Measurements from ENCODE around the gene OSBPL7. TPM values are rescaled to one million over a fixed set of nuclear protein-coding genes. Genes with fewer than 3 reads are reported as not detected.

The OSBPL7 gene
- total and polyA plus RNA-seq, 2 of the 4 experiments (the other 2 are of a cell fraction): 5.2 to 14.5 TPM

DNA sequence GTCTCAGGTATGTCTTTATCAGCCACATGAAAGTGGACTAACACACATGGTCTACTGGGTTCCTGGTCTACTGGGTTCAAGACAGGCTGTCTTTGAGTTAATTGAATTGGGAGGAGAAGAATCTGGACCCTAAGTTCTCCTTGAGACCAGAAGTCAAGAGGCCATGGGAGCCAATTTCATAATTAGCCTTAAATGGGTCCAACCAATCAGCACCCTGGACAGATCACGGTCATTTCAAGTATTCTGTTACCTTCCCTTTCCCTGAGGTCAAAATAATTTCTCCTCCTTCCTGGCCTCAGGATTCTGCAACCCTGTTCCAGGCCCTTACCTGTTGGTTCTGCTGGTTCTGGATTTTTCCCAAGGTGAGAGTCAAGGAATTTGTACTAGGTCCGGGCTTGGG, 23.8 kb downstream of the OSBPL7 start:
- no peaks in the 10 kb centered on the region; the same call in 1 of the 2 replicates for H4K20me1 ChIP-seq (ENCODE audit: insufficient read depth, low read length)
- peaks cover 41% of the 10 kb centered on the region for H3K27me3 ChIP-seq (ENCODE audit: control insufficient read depth, insufficient read depth, low read length)
- dilution Hi-C loops (cut with HindIII; ENCODE audit: low sequenced_read_pairs, unreplicated experiment): no loop called here
- in situ Hi-C loops (cut with MboI; ENCODE audit: low sequenced_read_pairs): no loop called here
- H2AFZ ChIP-seq (replicated peaks; ENCODE audit: low read length, poor library complexity): no peak overlapping the region
- H2AK5ac ChIP-seq (ENCODE audit: low read depth, low read length): no peak overlapping the region
- H3K23ac ChIP-seq (ENCODE audit: low read depth, low read length): no peak overlapping the region
- H3K9ac ChIP-seq (ENCODE audit: low read depth, low read length): no peak overlapping the region
- no peaks in the 10 kb centered on the region for H3K4me1 ChIP-seq (ENCODE audit: control insufficient read depth, insufficient read depth, low read length)
- no TSS peak for BruUV-seq (replicated peaks)
- no peak overlapping the region for H3K56ac ChIP-seq (ENCODE audit: extremely low read depth, insufficient read depth, low read length)
- POLR2A ChIA-PET (ENCODE audit: unreplicated experiment): interaction anchor here (0.7 kb wide), 1 partner anchor 158 kb away, joined by 17 read pairs; no protein-coding TSS in a partner anchor
- ATAC-seq (ENCODE audit: low read depth) (no peak), DNase-seq (no peak)
- no peak overlapping the region for H3K4me3 ChIP-seq (ENCODE audit: insufficient read depth, low read depth, low read length)
- no peak overlapping the region for H2BK20ac ChIP-seq (ENCODE audit: low read depth, low read length)
- TF ChIP-seq RAD21 (IDR thresholded peaks at IDR 0.05; ENCODE audit: low read length): no peak
- TF ChIP-seq, protein P1, sequence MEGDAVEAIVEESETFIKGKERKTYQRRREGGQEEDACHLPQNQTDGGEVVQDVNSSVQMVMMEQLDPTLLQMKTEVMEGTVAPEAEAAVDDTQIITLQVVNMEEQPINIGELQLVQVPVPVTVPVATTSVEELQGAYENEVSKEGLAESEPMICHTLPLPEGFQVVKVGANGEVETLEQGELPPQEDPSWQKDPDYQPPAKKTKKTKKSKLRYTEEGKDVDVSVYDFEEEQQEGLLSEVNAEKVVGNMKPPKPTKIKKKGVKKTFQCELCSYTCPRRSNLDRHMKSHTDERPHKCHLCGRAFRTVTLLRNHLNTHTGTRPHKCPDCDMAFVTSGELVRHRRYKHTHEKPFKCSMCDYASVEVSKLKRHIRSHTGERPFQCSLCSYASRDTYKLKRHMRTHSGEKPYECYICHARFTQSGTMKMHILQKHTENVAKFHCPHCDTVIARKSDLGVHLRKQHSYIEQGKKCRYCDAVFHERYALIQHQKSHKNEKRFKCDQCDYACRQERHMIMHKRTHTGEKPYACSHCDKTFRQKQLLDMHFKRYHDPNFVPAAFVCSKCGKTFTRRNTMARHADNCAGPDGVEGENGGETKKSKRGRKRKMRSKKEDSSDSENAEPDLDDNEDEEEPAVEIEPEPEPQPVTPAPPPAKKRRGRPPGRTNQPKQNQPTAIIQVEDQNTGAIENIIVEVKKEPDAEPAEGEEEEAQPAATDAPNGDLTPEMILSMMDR (conservative IDR thresholded peaks at IDR 0.05; ENCODE audit: low read depth, low read length): no peak
- no peak for TF ChIP-seq MAZ (IDR thresholded peaks at IDR 0.05; ENCODE audit: borderline replicate concordance, low read depth, low read length)
- TF ChIP-seq, protein P2, sequence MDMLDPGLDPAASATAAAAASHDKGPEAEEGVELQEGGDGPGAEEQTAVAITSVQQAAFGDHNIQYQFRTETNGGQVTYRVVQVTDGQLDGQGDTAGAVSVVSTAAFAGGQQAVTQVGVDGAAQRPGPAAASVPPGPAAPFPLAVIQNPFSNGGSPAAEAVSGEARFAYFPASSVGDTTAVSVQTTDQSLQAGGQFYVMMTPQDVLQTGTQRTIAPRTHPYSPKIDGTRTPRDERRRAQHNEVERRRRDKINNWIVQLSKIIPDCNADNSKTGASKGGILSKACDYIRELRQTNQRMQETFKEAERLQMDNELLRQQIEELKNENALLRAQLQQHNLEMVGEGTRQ (IDR thresholded peaks at IDR 0.05; ENCODE audit: low read depth, low read length): no peak
- TF ChIP-seq CEBPB (IDR thresholded peaks at IDR 0.05; ENCODE audit: low read depth, low read length): no peak
- TF ChIP-seq, protein P3, sequence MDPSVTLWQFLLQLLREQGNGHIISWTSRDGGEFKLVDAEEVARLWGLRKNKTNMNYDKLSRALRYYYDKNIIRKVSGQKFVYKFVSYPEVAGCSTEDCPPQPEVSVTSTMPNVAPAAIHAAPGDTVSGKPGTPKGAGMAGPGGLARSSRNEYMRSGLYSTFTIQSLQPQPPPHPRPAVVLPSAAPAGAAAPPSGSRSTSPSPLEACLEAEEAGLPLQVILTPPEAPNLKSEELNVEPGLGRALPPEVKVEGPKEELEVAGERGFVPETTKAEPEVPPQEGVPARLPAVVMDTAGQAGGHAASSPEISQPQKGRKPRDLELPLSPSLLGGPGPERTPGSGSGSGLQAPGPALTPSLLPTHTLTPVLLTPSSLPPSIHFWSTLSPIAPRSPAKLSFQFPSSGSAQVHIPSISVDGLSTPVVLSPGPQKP (IDR thresholded peaks at IDR 0.05; ENCODE audit: borderline replicate concordance, low read depth, low read length): no peak
- TF ChIP-seq RFX5 (IDR thresholded peaks at IDR 0.05; ENCODE audit: low read depth, low read length): no peak
- no peak for TF ChIP-seq RCOR1 (IDR thresholded peaks at IDR 0.05; ENCODE audit: insufficient replicate concordance, low read length)
- no peak for TF ChIP-seq NFE2L2 (IDR thresholded peaks at IDR 0.05; ENCODE audit: low read depth, low read length)
- no peak for TF ChIP-seq BHLHE40 (IDR thresholded peaks at IDR 0.05; ENCODE audit: low read depth, low read length)
- no peak for TF ChIP-seq SMC3 (IDR thresholded peaks at IDR 0.05; ENCODE audit: low read depth, low read length)
- TF ChIP-seq MAFK (IDR thresholded peaks at IDR 0.05; ENCODE audit: low read depth, low read length): no peak
- TF ChIP-seq POLR2A (IDR thresholded peaks at IDR 0.05; ENCODE audit: low read depth, low read length): no peak
- no peak for TF ChIP-seq FOS (IDR thresholded peaks at IDR 0.05; ENCODE audit: low read depth, low read length)
- TF ChIP-seq CHD1 (IDR thresholded peaks at IDR 0.05; ENCODE audit: low read depth, low read length): no peak
- TF ChIP-seq MXI1 (IDR thresholded peaks at IDR 0.05; ENCODE audit: borderline replicate concordance, low read depth, low read length): no peak
- no peak overlapping the region for H4K91ac ChIP-seq (ENCODE audit: insufficient read depth, low read depth, low read length)
- H3K27ac ChIP-seq (ENCODE audit: insufficient read depth, low read length): no peak overlapping the region
- H2AK9ac ChIP-seq (replicated peaks; ENCODE audit: low read depth, low read length, poor library complexity): no peak overlapping the region
- no peak overlapping the region for H4K8ac ChIP-seq (ENCODE audit: low read depth in 2 of 2, low read length in 2 of 2)
- no peak overlapping the region for H4K5ac ChIP-seq (ENCODE audit: low read depth, low read length)
- no peak overlapping the region for H2BK120ac ChIP-seq (ENCODE audit: low read depth, low read length)
- no peak overlapping the region for H2BK15ac ChIP-seq (ENCODE audit: low read depth, low read length)
- H3K4ac ChIP-seq (ENCODE audit: low read depth, low read length): no peak overlapping the region
- intact Hi-C loops (cut with micrococcal nuclease): loop anchor here (5.0 kb wide), 1 partner anchor 145 kb away; no protein-coding TSS in a partner anchor
- no peaks in the 10 kb centered on the region for H3K9me1 ChIP-seq (ENCODE audit: insufficient read depth, low read length)
- no peaks in the 10 kb centered on the region for H3K36me3 ChIP-seq (ENCODE audit: control insufficient read depth, insufficient read depth, low read length)
- no peak overlapping the region for H3K14ac ChIP-seq (replicated peaks; ENCODE audit: low read depth, low read length)
- CTCF ChIA-PET: no interaction called here
- H3K9me3 ChIP-seq (ENCODE audit: control insufficient read depth, insufficient read depth, low read length): no peaks in the 10 kb centered on the region
- no peak overlapping the region for H3K18ac ChIP-seq (ENCODE audit: low read depth, low read length)
- H2BK5ac ChIP-seq (ENCODE audit: low read depth, low read length, poor library complexity, severe bottlenecking): no peak overlapping the region
- no CpG with 5 or more reads among the region's 2 CpGs for WGBS, 2 experiments (ENCODE audit: extremely low coverage in 2 of 2, insufficient read length in 1 of 2)
- no peaks in the 10 kb centered on the region for H3K79me1 ChIP-seq (ENCODE audit: low read depth in 1 of 2, low read length in 2 of 2)
- H3K4me2 ChIP-seq (ENCODE audit: low read depth, low read length): no peak overlapping the region

Data from IMR-90 (cell line).